Measurements from ENCODE around the gene DLG1. TPM values are rescaled to one million over a fixed set of nuclear protein-coding genes. Genes with fewer than 3 reads are reported as not detected.
A peak's percentile ranks its signal among the peaks of the same experiment; 100 is the strongest.
"Not testable (repeated sequence)": the region's sequence is repeated elsewhere in the genome, so short reads cannot be mapped to it uniquely, and the experiment has no call there.

Gene DLG1
- total RNA-seq, 1 donor from 2014 or later, result 62.1 TPM

- no peak overlapping the region for H3K4me3 ChIP-seq (ENCODE audit: low read length in 3 of 3)
- no peak overlapping the region for H3K27ac ChIP-seq (ENCODE audit: low read depth, low read length)
- no peaks in the 10 kb centered on the region for H3K27me3 ChIP-seq (ENCODE audit: control insufficient read depth in 3 of 3, insufficient read depth in 3 of 3, low read length in 3 of 3)
- peaks cover 6 to 14% (median 9%) of the 10 kb centered on the region in 3 donors for H3K4me1 ChIP-seq (ENCODE audit: control insufficient read depth in 3 of 3, insufficient read depth in 3 of 3, low read length in 3 of 3)
- H3K9ac ChIP-seq (ENCODE audit: low read depth in 1 of 3, low read length in 3 of 3), result no peak overlapping the region
- H3K36me3 ChIP-seq (ENCODE audit: control insufficient read depth in 3 of 3, insufficient read depth in 3 of 3, low read length in 3 of 3), result no peaks in the 10 kb centered on the region
- H3K9me3 ChIP-seq (ENCODE audit: control insufficient read depth in 3 of 3, low read length in 3 of 3), result no peaks in the 10 kb centered on the region
Measured at GRCh38 chr3:197224034-197224444, 74.4 kb downstream of the DLG1 start.

- Histone ChIP-seq H3K4me1 (ENCODE audit: control insufficient read depth in 3 of 3, insufficient read depth in 3 of 3, low read length in 3 of 3) (peaks cover 4 to 9% (median 5%) of the 10 kb centered on the region in 3 donors), H3K4me3 (ENCODE audit: low read length in 3 of 3) (no peak overlapping the region), H3K9ac (ENCODE audit: low read depth in 1 of 3, low read length in 3 of 3) (no peak overlapping the region), H3K27ac (ENCODE audit: low read depth, low read length) (no peak overlapping the region), H3K36me3 (ENCODE audit: control insufficient read depth in 3 of 3, insufficient read depth in 3 of 3, low read length in 3 of 3) (no peaks in the 10 kb centered on the region), H3K9me3 (ENCODE audit: control insufficient read depth in 3 of 3, low read length in 3 of 3) (no peaks in the 10 kb centered on the region), H3K27me3 (ENCODE audit: control insufficient read depth in 3 of 3, insufficient read depth in 3 of 3, low read length in 3 of 3) (no peaks in the 10 kb centered on the region)
Measured at GRCh38 chr3:197222937-197223370, 75.5 kb downstream of the DLG1 start.

GRCh38 chr3:197219619-197220018 is 78.8 kb downstream of the DLG1 start:
- no peaks in the 10 kb centered on the region for H3K36me3 ChIP-seq (ENCODE audit: control insufficient read depth in 3 of 3, insufficient read depth in 3 of 3, low read length in 3 of 3)
- peaks cover 4 to 11% (median 8%) of the 10 kb centered on the region in 3 donors for H3K4me1 ChIP-seq (ENCODE audit: control insufficient read depth in 3 of 3, insufficient read depth in 3 of 3, low read length in 3 of 3)
- H3K27ac ChIP-seq (ENCODE audit: low read depth, low read length), result no peak overlapping the region
- H3K9ac ChIP-seq (ENCODE audit: low read depth in 1 of 3, low read length in 3 of 3), result peak overlapping the region in 1 of 3 donors; percentile 25
- no peak overlapping the region for H3K4me3 ChIP-seq (ENCODE audit: low read length in 3 of 3)
- no peaks in the 10 kb centered on the region for H3K27me3 ChIP-seq (ENCODE audit: control insufficient read depth in 3 of 3, insufficient read depth in 3 of 3, low read length in 3 of 3)
- no peaks in the 10 kb centered on the region for H3K9me3 ChIP-seq (ENCODE audit: control insufficient read depth in 3 of 3, low read length in 3 of 3)

- H3K27me3 ChIP-seq (ENCODE audit: control insufficient read depth in 3 of 3, insufficient read depth in 3 of 3, low read length in 3 of 3), result no peaks in the 10 kb centered on the region
- no peak overlapping the region for H3K9ac ChIP-seq (ENCODE audit: low read depth in 1 of 3, low read length in 3 of 3)
- H3K27ac ChIP-seq (ENCODE audit: low read depth, low read length), result no peak overlapping the region
- no peak overlapping the region for H3K4me3 ChIP-seq (ENCODE audit: low read length in 3 of 3)
- no peaks in the 10 kb centered on the region for H3K9me3 ChIP-seq (ENCODE audit: control insufficient read depth in 3 of 3, low read length in 3 of 3)
- no peaks in the 10 kb centered on the region for H3K36me3 ChIP-seq (ENCODE audit: control insufficient read depth in 3 of 3, insufficient read depth in 3 of 3, low read length in 3 of 3)
- H3K4me1 ChIP-seq (ENCODE audit: control insufficient read depth in 3 of 3, insufficient read depth in 3 of 3, low read length in 3 of 3), result peaks cover 4 to 11% (median 8%) of the 10 kb centered on the region in 3 donors
Measured at GRCh38 chr3:197218210-197218609, 80.2 kb downstream of the DLG1 start.

- Histone ChIP-seq H3K27ac (ENCODE audit: low read depth, low read length) (no peak overlapping the region), H3K36me3 (ENCODE audit: control insufficient read depth in 3 of 3, insufficient read depth in 3 of 3, low read length in 3 of 3) (no peaks in the 10 kb centered on the region), H3K9me3 (ENCODE audit: control insufficient read depth in 3 of 3, low read length in 3 of 3) (no peaks in the 10 kb centered on the region), H3K27me3 (ENCODE audit: control insufficient read depth in 3 of 3, insufficient read depth in 3 of 3, low read length in 3 of 3) (no peaks in the 10 kb centered on the region), H3K4me3 (ENCODE audit: low read length in 3 of 3) (no peak overlapping the region), H3K9ac (ENCODE audit: low read depth in 1 of 3, low read length in 3 of 3) (no peak overlapping the region), H3K4me1 (ENCODE audit: control insufficient read depth in 3 of 3, insufficient read depth in 3 of 3, low read length in 3 of 3) (peaks cover 0 to 6% (median 3%) of the 10 kb centered on the region in 3 donors)
Measured at GRCh38 chr3:197216914-197217313, 81.5 kb downstream of the DLG1 start.

- H3K4me3 ChIP-seq (ENCODE audit: low read length in 3 of 3), result no peak overlapping the region
- no peak overlapping the region for H3K9ac ChIP-seq (ENCODE audit: low read depth in 1 of 3, low read length in 3 of 3)
- peak overlapping the region; percentile 36 for H3K27ac ChIP-seq (ENCODE audit: low read depth, low read length)
- H3K36me3 ChIP-seq (ENCODE audit: control insufficient read depth in 3 of 3, insufficient read depth in 3 of 3, low read length in 3 of 3), result no peaks in the 10 kb centered on the region
- H3K4me1 ChIP-seq (ENCODE audit: control insufficient read depth in 3 of 3, insufficient read depth in 3 of 3, low read length in 3 of 3), result peaks cover 0 to 6% (median 3%) of the 10 kb centered on the region in 3 donors
- H3K9me3 ChIP-seq (ENCODE audit: control insufficient read depth in 3 of 3, low read length in 3 of 3), result no peaks in the 10 kb centered on the region
- no peaks in the 10 kb centered on the region for H3K27me3 ChIP-seq (ENCODE audit: control insufficient read depth in 3 of 3, insufficient read depth in 3 of 3, low read length in 3 of 3)
Measured at GRCh38 chr3:197216169-197216860, 82.1 kb downstream of the DLG1 start.

GRCh38 chr3:197212290-197212689 is 86.1 kb downstream of the DLG1 start:
- Histone ChIP-seq H3K36me3 (ENCODE audit: control insufficient read depth in 3 of 3, insufficient read depth in 3 of 3, low read length in 3 of 3) (no peaks in the 10 kb centered on the region), H3K27me3 (ENCODE audit: control insufficient read depth in 3 of 3, insufficient read depth in 3 of 3, low read length in 3 of 3) (no peaks in the 10 kb centered on the region), H3K27ac (ENCODE audit: low read depth, low read length) (no peak overlapping the region), H3K9ac (ENCODE audit: low read depth in 1 of 3, low read length in 3 of 3) (no peak overlapping the region), H3K4me1 (ENCODE audit: control insufficient read depth in 3 of 3, insufficient read depth in 3 of 3, low read length in 3 of 3) (peaks cover 0 to 9% (median 6%) of the 10 kb centered on the region in 3 donors), H3K4me3 (ENCODE audit: low read length in 3 of 3) (no peak overlapping the region), H3K9me3 (ENCODE audit: control insufficient read depth in 3 of 3, low read length in 3 of 3) (no peaks in the 10 kb centered on the region)

GRCh38 chr3:197211698-197212097 is 86.7 kb downstream of the DLG1 start:
- not testable (repeated sequence) for H3K4me1 ChIP-seq (ENCODE audit: control insufficient read depth in 3 of 3, insufficient read depth in 3 of 3, low read length in 3 of 3); H3K9me3 ChIP-seq (ENCODE audit: control insufficient read depth in 3 of 3, low read length in 3 of 3); H3K27ac ChIP-seq (ENCODE audit: low read depth, low read length); H3K9ac ChIP-seq (ENCODE audit: low read depth in 1 of 3, low read length in 3 of 3); H3K27me3 ChIP-seq (ENCODE audit: control insufficient read depth in 3 of 3, insufficient read depth in 3 of 3, low read length in 3 of 3); H3K36me3 ChIP-seq (ENCODE audit: control insufficient read depth in 3 of 3, insufficient read depth in 3 of 3, low read length in 3 of 3); H3K4me3 ChIP-seq (ENCODE audit: low read length in 3 of 3)

GRCh38 chr3:197209366-197210260 is 88.8 kb downstream of the DLG1 start:
- Histone ChIP-seq H3K9ac (ENCODE audit: low read depth in 1 of 3, low read length in 3 of 3) (no peak overlapping the region), H3K36me3 (ENCODE audit: control insufficient read depth in 3 of 3, insufficient read depth in 3 of 3, low read length in 3 of 3) (no peaks in the 10 kb centered on the region), H3K9me3 (ENCODE audit: control insufficient read depth in 3 of 3, low read length in 3 of 3) (no peaks in the 10 kb centered on the region), H3K27ac (ENCODE audit: low read depth, low read length) (no peak overlapping the region), H3K4me3 (ENCODE audit: low read length in 3 of 3) (no peak overlapping the region), H3K27me3 (ENCODE audit: control insufficient read depth in 3 of 3, insufficient read depth in 3 of 3, low read length in 3 of 3) (no peaks in the 10 kb centered on the region), H3K4me1 (ENCODE audit: control insufficient read depth in 3 of 3, insufficient read depth in 3 of 3, low read length in 3 of 3) (peaks cover 0 to 7% (median 0%) of the 10 kb centered on the region in 3 donors)

GRCh38 chr3:197206913-197207312 is 91.5 kb downstream of the DLG1 start:
- Histone ChIP-seq H3K4me1 (ENCODE audit: control insufficient read depth in 3 of 3, insufficient read depth in 3 of 3, low read length in 3 of 3) (peaks cover 0 to 8% (median 7%) of the 10 kb centered on the region in 3 donors), H3K9ac (ENCODE audit: low read depth in 1 of 3, low read length in 3 of 3) (no peak overlapping the region), H3K36me3 (ENCODE audit: control insufficient read depth in 3 of 3, insufficient read depth in 3 of 3, low read length in 3 of 3) (no peaks in the 10 kb centered on the region), H3K27ac (ENCODE audit: low read depth, low read length) (no peak overlapping the region), H3K9me3 (ENCODE audit: control insufficient read depth in 3 of 3, low read length in 3 of 3) (no peaks in the 10 kb centered on the region), H3K27me3 (ENCODE audit: control insufficient read depth in 3 of 3, insufficient read depth in 3 of 3, low read length in 3 of 3) (no peaks in the 10 kb centered on the region), H3K4me3 (ENCODE audit: low read length in 3 of 3) (no peak overlapping the region)
